K562 (cell line): ENCODE results near the gene ABI2. TPM values are rescaled to one million over a fixed set of nuclear protein-coding genes. Genes with fewer than 3 reads are reported as not detected.

Experiments
- ATAC-seq: fragments of 200-7000 bp; cut with Tn5 transposase; 3 replicates; pipeline ENCODE4 v1.9.1; 2020; ENCODE audit warnings: moderate library complexity
- BruUV-seq: library from RNA; stranded (reverse); fragments of 400-500 nt; replicated peaks from 2 replicates; lab custom pipeline; 2021; lab: Mats Ljungman, UMichigan
- CTCF ChIA-PET: fragments of 300-600 bp; formaldehyde crosslinking; extraction: SDS; loops from one replicate; lab custom pipeline; 2021; ENCODE audit warnings: low intra/inter-chr PET ratio; lab: Yijun Ruan, JAX
- POLR2A ChIA-PET: fragments of 300-600, 350-650 bp; sonication (Branson Sonifier 250); formaldehyde crosslinking; extraction: SDS; loops from one replicate; lab custom pipeline; 2021; ENCODE audit warnings: antibody characterized with exemption, inconsistent platforms; lab: Yijun Ruan, JAX
- DNase-seq, 4 experiments: peaks; one replicate each; pipeline versions ENCODE4 v3.0.0 to v3.0.0-alpha.2; 2011 to 2018; ENCODE audit warnings: low spot score in 3 of 4, mixed read lengths in 3 of 4; ENCODE audit errors: extremely low read depth in 1 of 4
- FAIRE-seq: peaks from 2 replicates; lab custom pipeline; 2011; peaks lifted over from hg19 to GRCh38; lab: Jason Lieb, UNC
- H2AFZ ChIP-seq: 2 replicates; pipeline ENCODE4 v1.6.0; 2011; ENCODE audit warnings: low read depth, low read length, control low read depth, inconsistent platforms
- H3K27ac ChIP-seq: fragments of 200-600 bp; 3 replicates; pipeline ENCODE4 v1.8.0; 2011; ENCODE audit warnings: low read depth, mild to moderate bottlenecking, control low read depth, inconsistent platforms, low read length, moderate library complexity, mixed read lengths; ENCODE audit errors: extremely low read depth
- H3K27me3 ChIP-seq, 2 experiments: fragments of 300-600 bp in 1 of 2; 2 replicates in 1 of 2; 3 replicates in 1 of 2; pipeline versions ENCODE4 v1.6.0 to v1.8.0; 2011; ENCODE audit warnings: inconsistent platforms in 2 of 2, low read length in 2 of 2, mild to moderate bottlenecking in 1 of 2, mixed read lengths in 1 of 2, moderate library complexity in 1 of 2; ENCODE audit not compliant: control insufficient read depth in 2 of 2, insufficient read depth in 2 of 2
- H3K36me3 ChIP-seq: fragments of 300-600 bp; 3 replicates; pipeline ENCODE4 v1.8.0; 2011; ENCODE audit warnings: mild to moderate bottlenecking, low read length, inconsistent platforms; ENCODE audit not compliant: control insufficient read depth, insufficient read depth
- H3K4me1 ChIP-seq, 2 experiments: fragments of 200-600 bp in 1 of 2; replicated peaks in 1 of 2; 2 replicates in 1 of 2; 3 replicates in 1 of 2; pipeline versions ENCODE4 v1.5.1 to v1.8.0; 2011; ENCODE audit warnings: inconsistent platforms in 2 of 2, low read length in 2 of 2, mild to moderate bottlenecking in 1 of 2, mixed read lengths in 1 of 2, moderate library complexity in 1 of 2; ENCODE audit not compliant: control insufficient read depth in 2 of 2, insufficient read depth in 2 of 2
- H3K4me2 ChIP-seq: 2 replicates; pipeline ENCODE4 v1.6.1; 2011; ENCODE audit warnings: low read length, control low read depth, inconsistent platforms, mixed read lengths; ENCODE audit not compliant: insufficient read depth
- H3K4me3 ChIP-seq: fragments of 200-600 bp; sonication (generic), shearing (Covaris generic); 2 replicates; pipeline ENCODE4 v1.5.1; 2016; ENCODE audit warnings: control low read depth, inconsistent platforms
- H3K79me2 ChIP-seq: fragments of 200-600 bp; 3 replicates; pipeline ENCODE4 v1.8.0; 2011; ENCODE audit warnings: low read length, inconsistent platforms; ENCODE audit not compliant: control insufficient read depth, insufficient read depth
- H3K9ac ChIP-seq, 2 experiments: 2 replicates each; pipeline versions ENCODE4 v1.6.0 to v1.6.1; 2011; ENCODE audit warnings: low read depth in 2 of 2, low read length in 2 of 2, control low read depth in 1 of 2, inconsistent platforms in 1 of 2, mild to moderate bottlenecking in 1 of 2, mixed read lengths in 1 of 2; ENCODE audit not compliant: insufficient read depth in 1 of 2
- H3K9me1 ChIP-seq: one replicate; pipeline ENCODE4 v1.6.0; 2011; ENCODE audit warnings: inconsistent platforms, mild to moderate bottlenecking, low read length, moderate library complexity; ENCODE audit not compliant: control insufficient read depth, insufficient read depth
- H3K9me3 ChIP-seq: replicated peaks from 2 replicates; pipeline ENCODE4 v1.5.1; 2011; ENCODE audit warnings: low read depth, low read length, inconsistent platforms; ENCODE audit not compliant: control insufficient read depth, insufficient read depth
- H4K20me1 ChIP-seq: replicated peaks from 2 replicates; pipeline ENCODE4 v1.6.1; 2011; ENCODE audit warnings: low read length, inconsistent platforms, mixed read lengths; ENCODE audit not compliant: control insufficient read depth, insufficient read depth
- C11orf30 ChIP-seq: fragments of 450-650 bp; IDR thresholded peaks from 2 replicates; pipeline ENCODE4 v1.6.1; 2016; ENCODE audit warnings: low read depth, mild to moderate bottlenecking
- CREM ChIP-seq: IDR thresholded peaks from 2 replicates; pipeline ENCODE4 v1.6.1; 2014; ENCODE audit warnings: antibody characterized with exemption, low read depth
- MAFG ChIP-seq: fragments of 450-650 bp; conservative IDR thresholded peaks from 2 replicates; pipeline ENCODE4 v1.6.1; 2016; ENCODE audit warnings: missing genetic modification characterization, missing compliant biosample characterization
- NFE2 ChIP-seq: IDR thresholded peaks from 2 replicates; pipeline ENCODE4 v1.6.1; 2014; ENCODE audit warnings: antibody characterized with exemption, low read depth
- SMC3 ChIP-seq: conservative IDR thresholded peaks from 2 replicates; pipeline ENCODE4 v1.6.1; 2011; ENCODE audit warnings: low read depth, low read length, improper control_type of control experiment; ENCODE audit not compliant: insufficient read depth
- YY1 ChIP-seq, 3 experiments: IDR thresholded peaks; 2 replicates each; pipeline ENCODE4 v1.6.1; 2011; ENCODE audit warnings: low read length in 2 of 3, mild to moderate bottlenecking in 2 of 3, moderate library complexity in 2 of 3, borderline replicate concordance in 1 of 3, control low read depth in 1 of 3, low read depth in 1 of 3; ENCODE audit not compliant: insufficient read depth in 3 of 3, insufficient replicate concordance in 2 of 3, control insufficient read depth in 1 of 3, insufficient read length in 1 of 3; ENCODE audit errors: extremely low read depth in 1 of 3
- ZNF197 ChIP-seq: fragments of 200-800 bp; sonication (Bioruptor generic); IDR thresholded peaks from 2 replicates; pipeline ENCODE4 v1.6.1; 2016; ENCODE audit warnings: low read depth, missing genetic modification characterization, missing compliant biosample characterization
- ZNF316 ChIP-seq: fragments of 450-650 bp; IDR thresholded peaks from 2 replicates; pipeline ENCODE4 v1.6.1; 2016
- whole genome bisulfite sequencing: fragments of 100-300 bp; shearing (Covaris generic); methylation state at CpG from one replicate; pipeline ENCODE4 v1.1.6; 2016; ENCODE audit warnings: low coverage, mixed read lengths; ENCODE audit not compliant: insufficient coverage; ENCODE audit errors: missing lambda C conversion rate; 5-methylcytosine and 5-hydroxymethylcytosine counted together
- in situ Hi-C: fragments of 300-500 bp; cut with MboI; formaldehyde crosslinking; loops from 4 replicates; pipeline ENCODE4 v1.15.0; 2018; ENCODE audit warnings: inconsistent platforms, mixed read lengths
- intact Hi-C: fragments of 100-400 bp; cut with micrococcal nuclease; formaldehyde crosslinking; loops from 2 replicates; pipeline ENCODE4 v1.14.2; 2022
- polyA plus RNA-seq, 8 experiments: library from polyadenylated mRNA; depleted of rRNA in 4 of 8; stranded (reverse) in 5 of 8; unstranded in 3 of 8; fragments of >200 nt; fragmentation: Nextera tagmentation in 2 of 8; fragmentation: Illumina TruSeq in 1 of 8; extraction: Ambion mirVana in 2 of 8; extraction: Trizol in 1 of 8; gene quantifications; 2 replicates each; pipeline versions ENCODE4 v1.2.1 to v1.2.3, GENCODE V29; 2011 to 2014; ENCODE audit warnings: inconsistent platforms in 1 of 8, missing spikeins in 1 of 8
- total RNA-seq, 7 experiments: library from RNA; depleted of rRNA in 6 of 7; stranded (reverse); fragments of >200 nt in 6 of 7; fragmentation: Illumina TruSeq in 2 of 7; extraction: Trizol in 2 of 7; gene quantifications; 2 replicates each; pipeline versions ENCODE4 v1.2.1 to v1.2.3, GENCODE V29; 2011 to 2021; ENCODE audit warnings: low replicate concordance in 1 of 7
- TF ChIP-seq, protein P1 (sequence below): fragments of 450-650 bp; formaldehyde crosslinking; IDR thresholded peaks from 2 replicates; pipeline ENCODE4 v1.4.0; 2020; ENCODE audit warnings: mild to moderate bottlenecking, moderate library complexity
- TF ChIP-seq, protein P2 (sequence below), 3 experiments: IDR thresholded peaks in 2 of 3; conservative IDR thresholded peaks in 1 of 3; 2 replicates each; pipeline ENCODE4 v1.5.1; 2011 to 2012; ENCODE audit warnings: low read length in 3 of 3, mild to moderate bottlenecking in 3 of 3, control low read depth in 2 of 3, improper control_type of control experiment in 1 of 3, inconsistent platforms in 1 of 3, low read depth in 1 of 3, mixed read lengths in 1 of 3, moderate library complexity in 1 of 3; ENCODE audit not compliant: insufficient read depth in 2 of 3

ABI2 gene
- total and polyA plus RNA-seq, 9 of the 15 experiments (the other 6 are each of a cell fraction or from before 2014, with no cell fraction given): 5.3 to 24.3 (median 12.2) TPM

DNA sequence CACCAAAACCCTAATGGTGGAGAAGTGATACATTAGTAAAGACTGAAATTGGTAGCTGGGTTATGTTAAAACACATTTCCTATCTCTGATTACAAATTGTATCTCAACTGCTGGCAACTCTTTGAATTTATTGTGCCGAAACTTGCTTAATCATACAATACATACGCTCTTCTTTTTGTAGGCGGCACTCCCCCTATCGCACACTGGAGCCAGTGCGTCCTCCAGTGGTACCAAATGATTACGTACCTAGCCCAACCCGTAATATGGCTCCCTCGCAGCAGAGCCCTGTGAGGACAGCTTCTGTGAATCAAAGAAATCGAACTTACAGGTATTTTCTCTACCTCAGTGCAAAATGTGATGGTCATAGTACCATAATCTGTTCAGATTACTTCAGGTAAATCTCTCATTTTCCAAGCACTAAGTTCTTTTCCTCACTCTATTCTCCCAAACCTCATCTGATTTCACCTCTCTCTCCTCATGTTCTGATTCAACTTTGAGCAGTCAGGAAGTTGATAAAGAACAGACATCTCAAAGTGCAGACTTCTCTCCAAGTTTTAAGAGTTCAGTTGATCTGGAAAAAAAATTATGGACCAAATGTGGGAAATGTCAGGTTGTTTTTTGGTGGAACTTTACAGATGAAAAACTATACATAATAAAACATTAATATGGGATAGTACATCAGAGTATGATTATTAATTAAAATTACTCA lies 66.5 kb downstream of the ABI2 start:
- Histone ChIP-seq H3K27ac (no peak overlapping the region), H3K27me3 (no peaks in the 10 kb centered on the region), H3K4me1 (no peaks in the 10 kb centered on the region; a peak in 1 of 5 replicates), H3K36me3 (peaks cover 12% of the 10 kb centered on the region; the same call in 2 of the 3 replicates), H4K20me1 (no peaks in the 10 kb centered on the region), H3K4me2 (no peak overlapping the region), H3K9ac (no peak overlapping the region), H3K4me3 (no peak overlapping the region), H2AFZ (peak overlapping the region; percentile 33; the same call in 1 of the 2 replicates), H3K9me3 (no peaks in the 10 kb centered on the region), H3K9me1 (no peaks in the 10 kb centered on the region), H3K79me2 (no peaks in the 10 kb centered on the region)
- BruUV-seq: no TSS peak
- ATAC-seq (peak; percentile 98), FAIRE-seq (peak; percentile 90), DNase-seq (peak; percentile 17 to 64 (median 44))
- CTCF ChIA-PET: interaction anchor here (0.6 kb wide), 2 partner anchors 32 to 882 kb away, joined by 3 to 6 read pairs; no protein-coding TSS in a partner anchor
- in situ Hi-C loops (no loop called here), intact Hi-C loops (loop anchor here (1.0 to 5.0 kb wide), 3 partner anchors 152 to 562 kb away; no protein-coding TSS in a partner anchor)
- POLR2A ChIA-PET: interaction anchor here (0.7 kb wide), 1 partner anchor 190 kb away, joined by 3 read pairs; no protein-coding TSS in a partner anchor
- WGBS: 64% methylated on average over 9 of the region's 9 CpGs
- TF ChIP-seq YY1 (IDR thresholded peaks at IDR 0.05; ENCODE audit: borderline replicate concordance in 1 of 3, control insufficient read depth in 1 of 3, extremely low read depth in 1 of 3, insufficient read depth in 3 of 3, insufficient read length in 1 of 3, insufficient replicate concordance in 2 of 3, low read depth in 1 of 3, low read length in 2 of 3) (peak in 1 of 3 experiments; percentile 18), CREM (peak; percentile 22; the same call in 1 of the 2 replicates), MAFG (peak; percentile 37), C11orf30 (0 out of 2 replicates have a peak, but pooled peaks have one; percentile 49), ZNF197 (CRISPR knock-in tag) (no peak), SMC3 (peak; percentile 51), NFE2 (peak; percentile 67), ZNF316 (0 out of 2 replicates have a peak, but pooled peaks have one; percentile 13)
- TF ChIP-seq, protein P1, sequence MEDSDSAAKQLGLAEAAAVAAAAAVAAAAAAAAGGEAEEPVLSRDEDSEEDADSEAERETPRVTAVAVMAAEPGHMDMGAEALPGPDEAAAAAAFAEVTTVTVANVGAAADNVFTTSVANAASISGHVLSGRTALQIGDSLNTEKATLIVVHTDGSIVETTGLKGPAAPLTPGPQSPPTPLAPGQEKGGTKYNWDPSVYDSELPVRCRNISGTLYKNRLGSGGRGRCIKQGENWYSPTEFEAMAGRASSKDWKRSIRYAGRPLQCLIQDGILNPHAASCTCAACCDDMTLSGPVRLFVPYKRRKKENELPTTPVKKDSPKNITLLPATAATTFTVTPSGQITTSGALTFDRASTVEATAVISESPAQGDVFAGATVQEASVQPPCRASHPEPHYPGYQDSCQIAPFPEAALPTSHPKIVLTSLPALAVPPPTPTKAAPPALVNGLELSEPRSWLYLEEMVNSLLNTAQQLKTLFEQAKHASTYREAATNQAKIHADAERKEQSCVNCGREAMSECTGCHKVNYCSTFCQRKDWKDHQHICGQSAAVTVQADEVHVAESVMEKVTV (CRISPR knock-in tag): peak; percentile 52
- TF ChIP-seq, protein P2, sequence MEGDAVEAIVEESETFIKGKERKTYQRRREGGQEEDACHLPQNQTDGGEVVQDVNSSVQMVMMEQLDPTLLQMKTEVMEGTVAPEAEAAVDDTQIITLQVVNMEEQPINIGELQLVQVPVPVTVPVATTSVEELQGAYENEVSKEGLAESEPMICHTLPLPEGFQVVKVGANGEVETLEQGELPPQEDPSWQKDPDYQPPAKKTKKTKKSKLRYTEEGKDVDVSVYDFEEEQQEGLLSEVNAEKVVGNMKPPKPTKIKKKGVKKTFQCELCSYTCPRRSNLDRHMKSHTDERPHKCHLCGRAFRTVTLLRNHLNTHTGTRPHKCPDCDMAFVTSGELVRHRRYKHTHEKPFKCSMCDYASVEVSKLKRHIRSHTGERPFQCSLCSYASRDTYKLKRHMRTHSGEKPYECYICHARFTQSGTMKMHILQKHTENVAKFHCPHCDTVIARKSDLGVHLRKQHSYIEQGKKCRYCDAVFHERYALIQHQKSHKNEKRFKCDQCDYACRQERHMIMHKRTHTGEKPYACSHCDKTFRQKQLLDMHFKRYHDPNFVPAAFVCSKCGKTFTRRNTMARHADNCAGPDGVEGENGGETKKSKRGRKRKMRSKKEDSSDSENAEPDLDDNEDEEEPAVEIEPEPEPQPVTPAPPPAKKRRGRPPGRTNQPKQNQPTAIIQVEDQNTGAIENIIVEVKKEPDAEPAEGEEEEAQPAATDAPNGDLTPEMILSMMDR (IDR thresholded peaks at IDR 0.05 in 2 of 3, conservative IDR thresholded peaks at IDR 0.05 in 1 of 3; ENCODE audit: insufficient read depth in 2 of 3, low read depth in 1 of 3, low read length in 3 of 3): peak; percentile 73 to 79 (median 75)
